ENCODE data around the gene EBF4.

The EBF4 gene

DNA sequence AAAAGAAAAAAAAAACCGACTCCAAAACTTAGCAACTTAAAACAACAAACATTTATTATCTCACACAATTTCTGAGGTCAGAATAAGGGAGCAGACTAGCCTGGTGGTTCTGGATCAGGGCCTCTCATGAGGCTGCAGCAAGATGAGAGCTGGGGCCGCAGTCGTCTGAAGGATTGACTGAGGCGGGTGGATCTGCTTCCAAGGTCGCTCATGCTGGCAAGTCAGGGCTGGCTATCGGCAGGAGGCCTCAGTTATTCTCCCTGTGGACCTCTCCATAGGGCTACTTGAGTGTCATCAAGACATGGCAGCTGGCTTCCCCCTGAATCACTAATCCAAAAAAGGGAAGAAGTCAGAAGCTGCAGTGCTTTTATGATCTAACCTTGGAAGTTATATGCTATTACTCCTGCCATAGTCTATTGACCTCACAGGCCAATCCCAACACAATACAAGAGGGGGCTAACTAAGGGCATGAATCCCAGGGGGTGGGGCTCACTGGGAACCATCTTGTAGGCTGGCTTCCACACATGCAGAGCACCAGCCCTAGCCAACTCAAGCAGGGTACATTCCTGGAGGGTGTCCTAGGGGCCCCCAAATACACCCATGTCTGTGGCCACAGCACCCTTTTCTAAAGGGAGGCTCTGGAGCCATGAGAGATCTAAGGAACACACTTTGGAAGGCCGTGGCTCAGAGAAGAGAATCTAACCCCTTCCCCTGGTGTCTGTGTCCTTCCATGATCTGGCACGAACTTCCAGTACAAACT lies 11.3 kb downstream of the EBF4 start:
- no peak for DNase-seq

DNA sequence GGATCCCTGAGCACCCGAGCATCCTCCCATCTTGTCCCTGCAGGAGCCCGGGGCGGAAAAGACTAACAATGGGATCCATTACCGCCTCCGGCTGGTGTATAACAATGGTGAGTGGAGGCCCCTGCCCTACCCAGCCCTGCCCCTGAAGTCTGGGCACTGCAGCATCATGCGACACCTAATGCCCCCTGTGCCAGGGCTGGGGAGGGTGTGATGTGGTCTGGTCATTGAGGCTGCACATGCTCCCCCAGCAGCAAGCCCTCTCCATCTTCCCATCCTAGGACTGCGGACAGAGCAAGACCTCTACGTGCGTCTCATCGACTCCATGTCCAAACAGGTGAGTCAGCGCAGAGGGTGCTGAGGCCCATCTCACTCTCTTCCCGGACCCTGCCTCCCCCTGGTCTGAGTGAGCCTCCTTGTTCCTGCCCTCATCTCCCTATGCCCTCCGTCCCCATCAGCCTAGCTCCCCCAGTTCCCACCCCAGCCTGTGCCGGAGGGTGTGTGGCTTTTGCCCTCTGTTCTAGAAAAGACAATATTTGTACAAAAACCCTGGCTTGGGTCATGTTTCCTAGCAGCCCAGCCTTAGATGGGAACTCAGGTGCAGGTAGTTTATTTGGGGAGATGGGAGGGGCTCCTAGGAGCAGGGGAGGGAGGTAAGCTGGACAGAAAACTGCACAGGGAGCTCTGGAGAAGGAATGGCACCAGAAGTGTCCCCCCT lies 13.5 kb downstream of the EBF4 start:
- DNase-seq, result no peak

- DNase-seq, result no peak
Measured at GRCh38 chr20:2706688-2707352, 14.2 kb downstream of the EBF4 start.

GRCh38 chr20:2707353-2708072 lies 14.9 kb downstream of the EBF4 start:
- DNase-seq, result no peak

GRCh38 chr20:2708073-2708415 lies 15.5 kb downstream of the EBF4 start:
- peak; percentile 56 for DNase-seq

DNA sequence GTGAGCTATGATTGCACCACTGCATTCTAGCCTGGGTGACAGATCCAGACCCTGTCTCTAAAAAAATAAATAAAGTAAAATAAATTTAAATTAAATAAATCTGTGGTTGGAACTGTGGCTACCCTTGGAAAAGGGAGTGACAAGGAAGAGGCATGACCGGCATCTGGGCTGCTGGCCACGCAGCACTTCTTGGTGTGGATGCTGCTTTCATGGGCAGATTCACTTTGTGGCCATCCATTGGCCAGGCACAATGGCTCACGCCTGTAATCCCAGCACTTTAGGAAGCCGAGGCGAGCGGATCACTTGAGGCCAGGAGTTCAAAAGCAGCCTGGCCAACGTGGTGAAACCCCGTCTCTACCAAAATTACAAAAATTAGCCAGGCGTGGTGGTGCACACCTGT lies 16.1 kb downstream of the EBF4 start:
- no peak for DNase-seq

- DNase-seq, result no peak
Measured at GRCh38 chr20:2709205-2709981, 16.8 kb downstream of the EBF4 start.

- DNase-seq, result no peak
Measured at GRCh38 chr20:2713285-2713684, 20.7 kb downstream of the EBF4 start.

GRCh38 chr20:2729251-2729713 lies 36.7 kb downstream of the EBF4 start:
- no peak for DNase-seq

GRCh38 chr20:2729791-2730190 lies 37.2 kb downstream of the EBF4 start:
- no peak for DNase-seq

DNA sequence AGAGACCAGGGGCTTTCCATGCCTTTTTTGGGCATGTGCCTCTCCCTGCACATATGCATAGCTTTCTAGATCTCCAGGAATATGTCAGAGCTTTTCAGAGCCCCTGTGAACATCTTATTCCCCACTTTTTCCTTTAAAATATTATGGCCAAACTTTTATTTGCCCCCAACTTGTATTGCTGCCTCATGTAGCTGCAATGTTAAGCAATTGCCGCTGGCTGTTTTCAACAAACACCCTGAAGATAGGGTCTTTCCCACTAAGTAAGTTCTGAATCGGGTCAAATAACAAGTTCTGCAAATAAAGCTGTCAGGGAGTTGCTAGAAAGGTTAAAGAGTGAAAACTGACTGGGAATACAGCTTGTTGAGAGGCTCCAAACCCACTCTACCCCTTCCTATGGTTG lies 42.3 kb downstream of the EBF4 start:
- DNase-seq, result no peak

- DNase-seq, result no peak
Measured at GRCh38 chr20:2736441-2736840, 43.9 kb downstream of the EBF4 start.

DNA sequence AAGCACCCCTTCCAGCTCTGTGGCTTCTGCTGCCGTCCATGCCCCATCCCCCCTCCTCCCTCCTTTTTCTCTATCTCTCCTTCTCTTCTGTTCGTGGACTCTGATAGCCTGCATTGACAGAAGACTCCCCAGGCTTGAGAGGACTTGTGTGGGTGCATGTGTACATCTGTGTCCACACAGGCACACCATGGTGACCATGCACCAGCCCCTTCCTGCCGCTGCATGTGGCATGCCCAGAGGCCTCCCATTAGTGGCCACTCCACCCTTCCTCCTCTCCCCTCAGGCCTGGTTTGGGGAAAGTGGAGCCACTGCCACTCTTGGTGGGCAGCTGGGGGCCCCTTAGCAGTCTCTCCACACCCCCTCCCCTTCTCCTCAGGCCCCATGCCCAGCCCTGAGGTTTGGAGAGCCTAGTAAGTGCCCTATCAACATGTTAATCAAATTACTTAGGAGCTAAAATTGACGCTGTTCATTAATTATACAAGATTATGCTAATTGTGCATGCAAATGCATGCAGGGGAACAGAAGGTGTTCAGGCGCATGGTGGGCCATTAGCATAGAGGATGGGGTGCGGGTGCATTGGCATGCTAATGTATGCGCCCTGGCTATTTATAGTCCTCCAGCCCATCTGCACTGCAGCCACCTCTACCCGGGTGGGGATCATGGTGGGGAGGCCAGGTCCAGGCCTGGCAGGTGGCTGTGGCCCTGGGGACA lies 45.9 kb downstream of the EBF4 start:
- no peak for DNase-seq

DNA sequence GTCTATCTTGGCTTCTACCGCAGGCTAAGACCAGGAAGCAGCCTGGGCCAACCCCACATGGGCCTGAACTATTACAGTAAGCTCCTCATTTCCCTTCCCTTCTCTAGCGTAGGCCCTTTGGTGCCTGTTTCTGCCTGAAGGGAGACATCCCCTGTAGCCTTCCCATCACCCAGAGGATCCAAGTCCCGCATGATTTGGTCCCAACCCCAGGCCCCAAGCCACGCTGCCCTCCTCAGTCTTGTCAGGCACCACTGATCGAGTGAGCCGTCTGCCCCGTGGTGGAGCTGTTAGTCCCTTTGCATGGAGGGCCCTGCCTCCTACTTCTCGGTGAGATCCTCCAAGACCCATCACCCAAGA lies 46.4 kb downstream of the EBF4 start:
- no peak for DNase-seq

- DNase-seq, result no peak
Measured at GRCh38 chr20:2740702-2741101, 48.1 kb downstream of the EBF4 start.

DNA sequence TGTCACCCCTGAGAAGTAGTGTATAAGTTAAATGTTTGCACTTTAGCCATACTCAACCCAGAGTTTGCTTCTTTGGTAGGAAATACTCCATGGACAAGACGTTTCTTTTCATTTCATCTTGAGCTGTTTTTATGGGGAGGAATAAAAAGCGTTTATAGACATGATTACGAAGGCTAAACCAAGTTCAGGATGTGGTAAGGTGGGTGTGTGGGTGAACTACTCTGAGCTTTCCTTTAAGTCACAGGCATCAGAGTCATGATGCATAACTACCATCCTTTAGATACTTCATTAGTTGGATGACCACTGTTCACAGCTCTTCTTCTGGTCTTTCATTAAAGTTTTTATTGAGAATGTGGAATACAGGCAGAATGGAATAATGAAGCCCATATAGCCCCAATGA lies 48.9 kb downstream of the EBF4 start:
- DNase-seq, result no peak

DNA sequence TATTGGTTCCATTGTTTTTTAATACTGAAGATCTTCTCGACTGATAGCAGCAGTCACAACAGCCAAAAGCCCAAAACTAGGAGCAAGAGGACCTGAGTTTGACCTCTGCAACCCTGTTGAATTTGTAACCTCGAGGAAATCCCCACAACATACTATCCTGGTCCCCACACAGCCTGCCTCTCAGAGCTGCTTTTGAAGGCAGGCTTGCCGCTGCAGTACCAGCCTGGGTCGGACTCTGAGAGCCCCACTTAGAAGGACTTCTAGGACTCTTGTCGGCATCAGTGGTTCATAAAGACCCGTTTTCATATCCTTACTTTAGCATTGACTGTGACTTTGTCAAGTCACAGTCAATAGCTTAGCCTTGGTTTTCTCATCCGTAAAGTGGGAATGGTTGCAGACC lies 49.3 kb downstream of the EBF4 start:
- no peak for DNase-seq

DNA sequence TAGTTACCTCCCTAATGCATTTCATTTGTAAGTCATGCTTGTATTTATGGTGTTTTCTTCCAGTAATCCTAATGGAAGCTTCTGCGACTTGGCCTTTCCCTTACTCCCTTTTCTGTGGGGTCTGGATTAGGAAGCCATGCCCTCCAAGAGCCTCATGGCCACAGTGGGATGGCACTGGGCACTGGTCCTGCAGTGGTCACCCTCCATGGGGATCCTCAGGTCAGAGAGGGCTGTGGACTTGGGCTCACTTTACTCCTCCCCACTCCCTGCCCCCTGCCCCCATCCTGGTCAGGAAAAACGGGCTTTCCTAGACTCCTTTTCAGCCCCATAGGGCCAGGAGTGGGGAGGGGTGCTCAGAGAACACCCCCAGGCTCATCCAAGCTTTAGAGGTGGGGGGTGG lies 49.9 kb downstream of the EBF4 start:
- DNase-seq, result no peak

DNA sequence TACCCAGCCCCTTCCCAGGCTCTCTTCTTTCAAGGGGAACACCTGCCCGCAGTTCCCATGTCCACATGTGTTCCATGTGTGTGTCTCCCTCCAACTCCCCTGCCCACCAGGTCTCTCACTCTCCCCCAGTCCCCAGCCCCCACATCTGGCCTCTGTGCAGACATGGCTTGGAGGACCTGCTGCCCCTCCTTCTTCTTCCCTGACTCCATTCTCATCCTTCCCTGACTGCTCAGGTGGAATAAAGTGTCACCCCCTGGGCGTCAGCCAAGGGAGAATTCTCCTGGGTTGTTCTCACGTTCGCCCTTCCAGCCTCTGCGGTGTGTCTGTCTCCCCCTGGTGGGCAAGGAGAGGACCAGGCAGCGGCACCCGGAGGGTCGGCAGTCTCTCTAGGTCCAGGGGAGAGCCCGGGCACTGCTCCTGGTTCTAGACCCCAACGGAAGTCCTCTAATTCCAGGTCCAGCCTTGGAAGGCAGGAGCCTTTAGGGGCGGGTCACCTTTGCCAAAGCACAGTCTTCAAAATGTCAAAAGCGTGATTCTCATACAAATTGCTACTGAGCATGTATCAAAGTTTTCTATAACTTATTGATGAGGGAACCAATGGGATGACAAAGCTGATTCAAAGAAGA lies 50.5 kb downstream of the EBF4 start:
- DNase-seq, result peak; percentile 72

DNA sequence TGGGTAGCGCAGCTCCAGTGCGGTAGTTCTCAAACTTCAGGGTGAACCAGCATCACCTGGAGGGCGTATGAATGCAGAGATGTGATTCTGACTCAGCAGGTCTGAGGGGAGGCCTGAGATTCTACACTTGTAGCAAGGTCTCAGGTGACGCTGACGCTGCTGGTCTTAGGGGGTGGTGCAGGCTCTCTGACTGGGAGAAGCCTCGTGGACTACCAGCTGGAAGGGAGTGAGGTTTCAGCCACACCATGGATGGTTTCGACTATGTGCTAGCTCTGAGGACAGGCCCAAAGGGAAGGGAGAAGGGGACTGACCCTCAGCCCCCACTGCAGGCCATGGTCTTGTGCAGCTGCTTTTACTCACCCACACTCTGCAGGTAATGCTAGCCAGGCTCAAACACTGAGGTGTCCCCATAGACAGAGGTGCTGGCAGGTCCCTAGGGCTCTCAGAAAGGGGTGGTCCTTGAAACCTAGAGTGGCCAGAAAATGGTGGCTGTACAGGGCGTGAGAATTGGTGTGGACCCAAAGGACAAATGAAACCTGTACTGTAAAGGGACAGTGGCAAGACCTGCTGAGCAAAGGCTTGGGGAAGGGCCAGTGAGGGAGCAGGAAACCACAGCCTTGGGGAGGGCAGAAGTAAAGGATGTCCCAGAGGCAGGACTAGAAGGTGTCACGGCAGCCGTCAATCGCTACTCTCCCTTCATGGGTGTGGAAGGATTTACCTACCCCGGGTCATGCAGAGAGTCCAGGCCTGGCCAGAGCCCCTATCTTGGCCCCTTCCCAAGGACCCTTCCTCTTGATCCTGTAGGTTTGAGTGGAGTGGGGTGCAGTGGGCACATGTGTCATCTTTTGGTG lies 52.7 kb downstream of the EBF4 start:
- no peak for DNase-seq
